ENCODE measurements around the gene SCRT2.

GRCh38 chr20:635028-635892 lies 40.3 kb downstream of the SCRT2 start:
- TF ChIP-seq CTCF (IDR thresholded peaks at IDR 0.05) (no peak), POLR2A (IDR thresholded peaks at IDR 0.05) (no peak)
